HEK293T (cell line): ENCODE measurements around the gene SLC6A6.

ENCODE experiments used
- FOXA1 ChIP-seq: fragments of 450-650 bp; IDR thresholded peaks from 2 replicates; pipeline ENCODE4 v1.6.1; 2016; ENCODE audit warnings: mild to moderate bottlenecking
- FOXK2 ChIP-seq: fragments of 450-650 bp; IDR thresholded peaks from 2 replicates; pipeline ENCODE4 v1.6.1; 2016; ENCODE audit warnings: mild to moderate bottlenecking
- FOXM1 ChIP-seq: fragments of 450-650 bp; IDR thresholded peaks from 2 replicates; pipeline ENCODE4 v1.6.1; 2017; ENCODE audit warnings: mild to moderate bottlenecking, borderline replicate concordance
- L3MBTL2 ChIP-seq: fragments of 450-650 bp; conservative IDR thresholded peaks from 2 replicates; pipeline ENCODE4 v1.6.1; 2016; ENCODE audit warnings: mild to moderate bottlenecking
- LEF1 ChIP-seq: fragments of 450-650 bp; IDR thresholded peaks from 2 replicates; pipeline ENCODE4 v1.6.1; 2017; ENCODE audit warnings: mild to moderate bottlenecking, borderline replicate concordance
- NFRKB ChIP-seq: fragments of 450-650 bp; IDR thresholded peaks from 2 replicates; pipeline ENCODE4 v1.6.1; 2016; ENCODE audit warnings: mild to moderate bottlenecking, moderate library complexity
- SP1 ChIP-seq: fragments of 450-650 bp; IDR thresholded peaks from 2 replicates; pipeline ENCODE4 v1.6.1; 2017
- TARDBP ChIP-seq: fragments of 450-650 bp; IDR thresholded peaks from 2 replicates; pipeline ENCODE4 v1.6.1; 2016

GRCh38 chr3:14524920-14525660, 122.7 kb downstream of the SLC6A6 start:
- TF ChIP-seq NFRKB (no peak), SP1 (no peak), L3MBTL2 (no peak), TARDBP (no peak), FOXA1 (no peak), LEF1 (no peak), FOXK2 (no peak), FOXM1 (no peak)
